ENCODE measurements around the gene ABCA2.

DNA sequence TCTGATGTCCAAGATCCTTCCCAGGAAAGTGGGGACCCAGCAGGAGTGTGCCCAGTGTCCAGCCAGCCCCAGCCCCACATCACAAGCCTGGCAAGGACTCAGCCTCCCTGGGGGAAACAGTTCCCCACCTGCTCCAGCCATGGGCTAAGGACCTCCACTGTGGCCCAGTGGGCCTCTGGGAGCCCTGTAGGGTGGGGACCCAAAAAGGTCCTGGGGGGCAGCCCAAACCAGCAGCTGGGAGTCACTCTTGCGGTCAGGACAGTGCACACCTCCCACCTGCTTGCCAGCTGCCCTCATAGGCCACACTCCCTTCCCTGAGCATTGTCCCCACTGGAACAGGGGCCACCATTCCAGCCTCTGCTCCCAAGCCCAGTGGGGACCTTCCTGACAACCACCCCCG is 1.7 kb downstream of the ABCA2 start:
- TF ChIP-seq, protein P1, sequence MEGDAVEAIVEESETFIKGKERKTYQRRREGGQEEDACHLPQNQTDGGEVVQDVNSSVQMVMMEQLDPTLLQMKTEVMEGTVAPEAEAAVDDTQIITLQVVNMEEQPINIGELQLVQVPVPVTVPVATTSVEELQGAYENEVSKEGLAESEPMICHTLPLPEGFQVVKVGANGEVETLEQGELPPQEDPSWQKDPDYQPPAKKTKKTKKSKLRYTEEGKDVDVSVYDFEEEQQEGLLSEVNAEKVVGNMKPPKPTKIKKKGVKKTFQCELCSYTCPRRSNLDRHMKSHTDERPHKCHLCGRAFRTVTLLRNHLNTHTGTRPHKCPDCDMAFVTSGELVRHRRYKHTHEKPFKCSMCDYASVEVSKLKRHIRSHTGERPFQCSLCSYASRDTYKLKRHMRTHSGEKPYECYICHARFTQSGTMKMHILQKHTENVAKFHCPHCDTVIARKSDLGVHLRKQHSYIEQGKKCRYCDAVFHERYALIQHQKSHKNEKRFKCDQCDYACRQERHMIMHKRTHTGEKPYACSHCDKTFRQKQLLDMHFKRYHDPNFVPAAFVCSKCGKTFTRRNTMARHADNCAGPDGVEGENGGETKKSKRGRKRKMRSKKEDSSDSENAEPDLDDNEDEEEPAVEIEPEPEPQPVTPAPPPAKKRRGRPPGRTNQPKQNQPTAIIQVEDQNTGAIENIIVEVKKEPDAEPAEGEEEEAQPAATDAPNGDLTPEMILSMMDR (IDR thresholded peaks at IDR 0.05): no peak
- TF ChIP-seq POLR2A (IDR thresholded peaks at IDR 0.05) (no peak), POLR2AphosphoS5 (IDR thresholded peaks at IDR 0.05) (no peak)

Data from breast epithelium (tissue), 3 donors.